HepG2 (cell line): ENCODE data around the gene ZBTB2. TPM values are rescaled to one million over a fixed set of nuclear protein-coding genes. Genes with fewer than 3 reads are reported as not detected.

Experiments
- ATF7 ChIP-seq, 2 experiments: fragments of 450-650 bp in 1 of 2; sonication (generic) in 1 of 2; formaldehyde crosslinking in 1 of 2; IDR thresholded peaks; 2 replicates each; pipeline versions ENCODE4 v1.4.0 to v1.6.1; 2016 to 2020; ENCODE audit warnings: antibody characterized with exemption in 1 of 2, mild to moderate bottlenecking in 1 of 2, missing genetic modification reagents in 1 of 2
- CBFB ChIP-seq: sonication (generic); formaldehyde crosslinking; IDR thresholded peaks from 2 replicates; pipeline ENCODE4 v1.4.0; 2020; ENCODE audit warnings: missing genetic modification reagents
- EHMT2 ChIP-seq: fragments of 200-600 bp; sonication (generic); IDR thresholded peaks from 2 replicates; pipeline ENCODE4 v1.7.0; 2017; ENCODE audit warnings: antibody characterized with exemption, low read depth, low read length, borderline replicate concordance
- MBNL3 ChIP-seq: fragments of 250-450 bp; sonication (Bioruptor Pico); conservative IDR thresholded peaks from 2 replicates; pipeline ENCODE4 v1.8.0; 2022; ENCODE audit warnings: mild to moderate bottlenecking, inconsistent platforms
- NCOA5 ChIP-seq: sonication (generic); formaldehyde crosslinking; IDR thresholded peaks from 2 replicates; pipeline ENCODE4 v1.4.0; 2020; ENCODE audit warnings: missing genetic modification reagents
- RORA ChIP-seq: sonication (generic); formaldehyde crosslinking; IDR thresholded peaks from 2 replicates; pipeline ENCODE4 v1.5.0; 2020; ENCODE audit warnings: mild to moderate bottlenecking, missing genetic modification reagents, moderate library complexity
- WIZ ChIP-seq: sonication (generic); formaldehyde crosslinking; IDR thresholded peaks from 2 replicates; pipeline ENCODE4 v1.5.1; 2020; ENCODE audit warnings: mild to moderate bottlenecking, missing genetic modification reagents
- ZFP90 ChIP-seq: sonication (generic); formaldehyde crosslinking; IDR thresholded peaks from 2 replicates; pipeline ENCODE4 v1.8.0; 2022; ENCODE audit warnings: missing genetic modification reagents, mild to moderate bottlenecking, inconsistent platforms, borderline replicate concordance
- ZNF121 ChIP-seq: sonication (generic); formaldehyde crosslinking; IDR thresholded peaks from 2 replicates; pipeline ENCODE4 v1.5.0; 2020; ENCODE audit warnings: mild to moderate bottlenecking, missing genetic modification reagents
- ZNF446 ChIP-seq: sonication (generic); formaldehyde crosslinking; IDR thresholded peaks from 2 replicates; pipeline ENCODE4 v1.5.0; 2020; ENCODE audit warnings: mild to moderate bottlenecking, missing genetic modification reagents
- ZNF790 ChIP-seq: sonication (generic); formaldehyde crosslinking; IDR thresholded peaks from 2 replicates; pipeline ENCODE4 v1.8.0; 2022; ENCODE audit warnings: missing genetic modification reagents, mild to moderate bottlenecking, borderline replicate concordance
- ZNF839 ChIP-seq: sonication (generic); formaldehyde crosslinking; IDR thresholded peaks from 2 replicates; pipeline ENCODE4 v1.4.0; 2020; ENCODE audit warnings: missing genetic modification reagents, mild to moderate bottlenecking, borderline replicate concordance
- ZNF883 ChIP-seq: sonication (generic); formaldehyde crosslinking; IDR thresholded peaks from 2 replicates; pipeline ENCODE4 v1.5.1; 2020; ENCODE audit warnings: mild to moderate bottlenecking, missing genetic modification reagents; ENCODE audit errors: not compliant biosample characterization
- ZZZ3 ChIP-seq: sonication (generic); formaldehyde crosslinking; IDR thresholded peaks from 2 replicates; pipeline ENCODE4 v1.4.0; 2020; ENCODE audit warnings: missing genetic modification reagents, mild to moderate bottlenecking, borderline replicate concordance
- polyA plus RNA-seq, 8 experiments: library from polyadenylated mRNA; depleted of rRNA in 3 of 8; stranded (reverse) in 7 of 8; unstranded in 1 of 8; fragments of >200 nt; fragmentation: Illumina TruSeq in 4 of 8; extraction: Trizol in 4 of 8; gene quantifications; 2 replicates each; pipeline versions ENCODE4 v1.2.1 to v1.2.3, GENCODE V29; 2011 to 2016; ENCODE audit warnings: low read depth in 4 of 8, missing spikeins in 1 of 8, mixed read lengths in 1 of 8; ENCODE audit not compliant: insufficient read depth in 1 of 8
- total RNA-seq, 5 experiments: library from RNA; depleted of rRNA; stranded (reverse); fragments of >200 nt; fragmentation: Illumina TruSeq; extraction: Trizol; gene quantifications; 2 replicates each; pipeline ENCODE4 v1.2.3, GENCODE V29; 2016; ENCODE audit warnings: low read depth in 1 of 5
- TF ChIP-seq, protein P1 (sequence below): sonication (generic); formaldehyde crosslinking; IDR thresholded peaks from 2 replicates; pipeline ENCODE4 v1.8.1; 2023; ENCODE audit warnings: mild to moderate bottlenecking, moderate library complexity, missing genetic modification reagents
- TF ChIP-seq, protein P2 (sequence below): sonication (generic); formaldehyde crosslinking; IDR thresholded peaks from 2 replicates; pipeline ENCODE4 v1.5.0; 2020; ENCODE audit warnings: mild to moderate bottlenecking, missing genetic modification reagents
- TF ChIP-seq, protein P3 (sequence below): sonication (generic); formaldehyde crosslinking; IDR thresholded peaks from 2 replicates; pipeline ENCODE4 v1.4.0; 2020; ENCODE audit warnings: missing genetic modification reagents, borderline replicate concordance
- TF ChIP-seq, protein P4 (sequence below): sonication (generic); formaldehyde crosslinking; IDR thresholded peaks from 2 replicates; pipeline ENCODE4 v1.4.0; 2020; ENCODE audit warnings: mild to moderate bottlenecking, missing genetic modification reagents
- TF ChIP-seq, protein P5 (sequence below): sonication (generic); formaldehyde crosslinking; IDR thresholded peaks from 2 replicates; pipeline ENCODE4 v1.8.1; 2023; ENCODE audit warnings: missing genetic modification reagents, mild to moderate bottlenecking, borderline replicate concordance
- TF ChIP-seq, protein P6 (sequence below): sonication (generic); formaldehyde crosslinking; IDR thresholded peaks from 2 replicates; pipeline ENCODE4 v1.4.0; 2020; ENCODE audit warnings: missing genetic modification reagents, mild to moderate bottlenecking, borderline replicate concordance
- TF ChIP-seq, protein P7 (sequence below): IDR thresholded peaks from 2 replicates; pipeline ENCODE4 v1.6.1; 2016; ENCODE audit warnings: low read depth, borderline replicate concordance

Gene ZBTB2
- total and polyA plus RNA-seq, 2 of the 13 experiments (the other 11 are each of a cell fraction or from before 2014, with no cell fraction given) = 15.4 to 22.8 TPM

DNA sequence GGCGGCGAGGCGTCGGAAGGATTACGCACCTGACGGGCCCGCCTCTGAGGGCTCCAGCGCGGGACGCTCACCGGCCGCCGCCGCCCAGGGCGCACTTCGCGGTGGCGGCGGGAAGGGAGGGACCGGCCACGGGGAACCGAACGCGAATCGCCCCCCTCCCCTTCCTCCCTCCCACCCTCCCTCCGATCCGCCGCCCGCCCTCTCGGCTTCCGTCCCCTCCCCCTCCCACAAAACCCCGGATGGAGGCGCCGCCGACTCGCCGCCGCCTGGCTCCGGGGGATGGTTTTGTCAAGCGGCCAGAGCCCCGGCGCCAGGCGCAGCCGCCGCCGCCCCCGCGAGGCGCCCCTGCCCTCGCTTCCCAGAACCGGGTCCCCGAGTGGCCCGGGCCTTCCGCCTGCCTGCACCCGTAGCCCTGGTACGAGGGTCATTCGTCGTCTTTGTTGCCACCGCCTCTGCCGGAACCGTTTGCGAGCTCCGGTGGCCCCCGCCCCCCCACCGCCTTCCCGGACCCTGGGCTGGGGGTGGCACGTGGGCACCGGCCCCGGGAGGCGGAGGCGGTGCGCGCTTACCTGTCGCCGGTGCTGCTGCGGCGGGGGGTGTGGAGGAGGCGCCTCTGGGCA, 398 bp downstream of the ZBTB2 start (continued):
- TF ChIP-seq, protein P1, sequence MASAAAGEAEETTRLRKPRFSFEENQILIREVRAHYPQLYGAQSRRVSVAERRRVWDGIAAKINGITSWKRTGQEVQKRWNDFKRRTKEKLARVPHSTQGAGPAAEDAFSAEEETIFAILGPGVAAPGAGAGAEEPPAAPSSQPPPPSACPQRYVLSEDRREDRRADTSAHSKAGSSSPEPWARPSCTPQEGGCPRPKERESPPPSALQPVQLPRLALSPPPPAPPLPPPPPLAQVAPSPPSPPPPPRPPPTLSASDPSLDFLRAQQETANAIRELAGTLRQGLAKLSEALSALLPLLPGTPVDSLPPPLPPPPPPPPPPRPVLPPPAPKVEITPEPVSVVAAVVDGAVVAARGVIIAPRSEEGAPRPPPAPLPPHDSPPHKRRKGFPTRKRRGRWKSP (CRISPR knock-in tag) = no peak
- TF ChIP-seq ATF7 (IDR thresholded peaks at IDR 0.05) = no peak
- no peak for TF ChIP-seq ATF7 (CRISPR knock-in tag; IDR thresholded peaks at IDR 0.05)
- TF ChIP-seq, protein P2, sequence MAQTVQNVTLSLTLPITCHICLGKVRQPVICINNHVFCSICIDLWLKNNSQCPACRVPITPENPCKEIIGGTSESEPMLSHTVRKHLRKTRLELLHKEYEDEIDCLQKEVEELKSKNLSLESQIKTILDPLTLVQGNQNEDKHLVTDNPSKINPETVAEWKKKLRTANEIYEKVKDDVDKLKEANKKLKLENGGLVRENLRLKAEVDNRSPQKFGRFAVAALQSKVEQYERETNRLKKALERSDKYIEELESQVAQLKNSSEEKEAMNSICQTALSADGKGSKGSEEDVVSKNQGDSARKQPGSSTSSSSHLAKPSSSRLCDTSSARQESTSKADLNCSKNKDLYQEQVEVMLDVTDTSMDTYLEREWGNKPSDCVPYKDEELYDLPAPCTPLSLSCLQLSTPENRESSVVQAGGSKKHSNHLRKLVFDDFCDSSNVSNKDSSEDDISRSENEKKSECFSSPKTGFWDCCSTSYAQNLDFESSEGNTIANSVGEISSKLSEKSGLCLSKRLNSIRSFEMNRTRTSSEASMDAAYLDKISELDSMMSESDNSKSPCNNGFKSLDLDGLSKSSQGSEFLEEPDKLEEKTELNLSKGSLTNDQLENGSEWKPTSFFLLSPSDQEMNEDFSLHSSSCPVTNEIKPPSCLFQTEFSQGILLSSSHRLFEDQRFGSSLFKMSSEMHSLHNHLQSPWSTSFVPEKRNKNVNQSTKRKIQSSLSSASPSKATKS (CRISPR knock-in tag) = no peak
- no peak for TF ChIP-seq ZNF446
- TF ChIP-seq EHMT2 = no peak
- TF ChIP-seq, protein P3, sequence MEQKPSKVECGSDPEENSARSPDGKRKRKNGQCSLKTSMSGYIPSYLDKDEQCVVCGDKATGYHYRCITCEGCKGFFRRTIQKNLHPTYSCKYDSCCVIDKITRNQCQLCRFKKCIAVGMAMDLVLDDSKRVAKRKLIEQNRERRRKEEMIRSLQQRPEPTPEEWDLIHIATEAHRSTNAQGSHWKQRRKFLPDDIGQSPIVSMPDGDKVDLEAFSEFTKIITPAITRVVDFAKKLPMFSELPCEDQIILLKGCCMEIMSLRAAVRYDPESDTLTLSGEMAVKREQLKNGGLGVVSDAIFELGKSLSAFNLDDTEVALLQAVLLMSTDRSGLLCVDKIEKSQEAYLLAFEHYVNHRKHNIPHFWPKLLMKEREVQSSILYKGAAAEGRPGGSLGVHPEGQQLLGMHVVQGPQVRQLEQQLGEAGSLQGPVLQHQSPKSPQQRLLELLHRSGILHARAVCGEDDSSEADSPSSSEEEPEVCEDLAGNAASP = no peak
- TF ChIP-seq ZFP90 (CRISPR knock-in tag) = no peak
- TF ChIP-seq ZZZ3 (CRISPR knock-in tag) = no peak; the same call in 1 of the 2 replicates
- TF ChIP-seq, protein P4, sequence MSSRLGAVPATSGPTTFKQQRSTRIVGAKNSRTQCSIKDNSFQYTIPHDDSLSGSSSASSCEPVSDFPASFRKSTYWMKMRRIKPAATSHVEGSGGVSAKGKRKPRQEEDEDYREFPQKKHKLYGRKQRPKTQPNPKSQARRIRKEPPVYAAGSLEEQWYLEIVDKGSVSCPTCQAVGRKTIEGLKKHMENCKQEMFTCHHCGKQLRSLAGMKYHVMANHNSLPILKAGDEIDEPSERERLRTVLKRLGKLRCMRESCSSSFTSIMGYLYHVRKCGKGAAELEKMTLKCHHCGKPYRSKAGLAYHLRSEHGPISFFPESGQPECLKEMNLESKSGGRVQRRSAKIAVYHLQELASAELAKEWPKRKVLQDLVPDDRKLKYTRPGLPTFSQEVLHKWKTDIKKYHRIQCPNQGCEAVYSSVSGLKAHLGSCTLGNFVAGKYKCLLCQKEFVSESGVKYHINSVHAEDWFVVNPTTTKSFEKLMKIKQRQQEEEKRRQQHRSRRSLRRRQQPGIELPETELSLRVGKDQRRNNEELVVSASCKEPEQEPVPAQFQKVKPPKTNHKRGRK = no peak
- TF ChIP-seq WIZ (CRISPR knock-in tag) = no peak
- TF ChIP-seq ZNF883 (CRISPR knock-in tag) = no peak
- TF ChIP-seq, protein P5, sequence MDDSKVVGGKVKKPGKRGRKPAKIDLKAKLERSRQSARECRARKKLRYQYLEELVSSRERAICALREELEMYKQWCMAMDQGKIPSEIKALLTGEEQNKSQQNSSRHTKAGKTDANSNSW (CRISPR knock-in tag) = no peak
- no peak for TF ChIP-seq MBNL3 (CRISPR knock-in tag)
- TF ChIP-seq CBFB (CRISPR knock-in tag) = no peak
- TF ChIP-seq, protein P6, sequence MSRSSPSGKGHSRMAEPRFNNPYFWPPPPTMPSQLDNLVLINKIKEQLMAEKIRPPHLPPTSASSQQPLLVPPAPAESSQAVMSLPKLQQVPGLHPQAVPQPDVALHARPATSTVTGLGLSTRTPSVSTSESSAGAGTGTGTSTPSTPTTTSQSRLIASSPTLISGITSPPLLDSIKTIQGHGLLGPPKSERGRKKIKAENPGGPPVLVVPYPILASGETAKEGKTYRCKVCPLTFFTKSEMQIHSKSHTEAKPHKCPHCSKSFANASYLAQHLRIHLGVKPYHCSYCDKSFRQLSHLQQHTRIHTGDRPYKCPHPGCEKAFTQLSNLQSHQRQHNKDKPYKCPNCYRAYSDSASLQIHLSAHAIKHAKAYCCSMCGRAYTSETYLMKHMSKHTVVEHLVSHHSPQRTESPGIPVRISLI (CRISPR knock-in tag) = 0 out of 2 replicates have a peak, but pooled peaks have one; percentile 20
- TF ChIP-seq ZNF121 = no peak; the same call in 1 of the 2 replicates
- no peak for TF ChIP-seq ZNF839 (CRISPR knock-in tag)
- TF ChIP-seq NCOA5 (CRISPR knock-in tag) = no peak
- TF ChIP-seq RORA (CRISPR knock-in tag) = no peak
- TF ChIP-seq, protein P7, sequence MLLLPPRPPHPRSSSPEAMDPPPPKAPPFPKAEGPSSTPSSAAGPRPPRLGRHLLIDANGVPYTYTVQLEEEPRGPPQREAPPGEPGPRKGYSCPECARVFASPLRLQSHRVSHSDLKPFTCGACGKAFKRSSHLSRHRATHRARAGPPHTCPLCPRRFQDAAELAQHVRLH (CRISPR knock-in tag) = no peak
- TF ChIP-seq ZNF790 (CRISPR knock-in tag) = peak; percentile 84; the same call in 1 of the 2 replicates
